Keratinocyte (primary cell): Measurements from ENCODE around the gene DAPK2. TPM values are rescaled to one million over a fixed set of nuclear protein-coding genes. Genes with fewer than 3 reads are reported as not detected.
A peak's percentile ranks its signal among the peaks of the same experiment; 100 is the strongest.

Source experiments
- DNase-seq: peaks from one replicate; pipeline ENCODE4 v3.0.0-alpha.2; 2011; ENCODE audit warnings: low read depth, missing footprints, low spot score
- FAIRE-seq: peaks from 2 replicates; lab custom pipeline; 2011; peaks lifted over from hg19 to GRCh38; lab: Jason Lieb, UNC
- H2AFZ ChIP-seq: 2 replicates; pipeline ENCODE4 v1.6.0; 2012; ENCODE audit warnings: low read length, control low read depth, inconsistent platforms; ENCODE audit not compliant: control insufficient read depth
- H3K27ac ChIP-seq: 2 replicates; pipeline ENCODE4 v1.5.1; 2011; ENCODE audit warnings: low read length; ENCODE audit not compliant: control insufficient read depth, insufficient read depth
- H3K27me3 ChIP-seq: 3 replicates; pipeline ENCODE4 v1.6.0; 2011; ENCODE audit warnings: low read length; ENCODE audit not compliant: control insufficient read depth, insufficient read depth; ENCODE audit errors: extremely low read depth
- H3K36me3 ChIP-seq, 2 experiments: 2 replicates in 1 of 2; 3 replicates in 1 of 2; pipeline ENCODE4 v1.5.1; 2011; ENCODE audit warnings: low read length in 2 of 2, mild to moderate bottlenecking in 1 of 2; ENCODE audit not compliant: control insufficient read depth in 2 of 2, insufficient read depth in 2 of 2; ENCODE audit errors: extremely low read depth in 1 of 2
- H3K4me1 ChIP-seq: 3 replicates; pipeline ENCODE4 v1.5.1; 2011; ENCODE audit warnings: low read length; ENCODE audit not compliant: control insufficient read depth, insufficient read depth; ENCODE audit errors: extremely low read depth
- H3K4me2 ChIP-seq: 3 replicates; pipeline ENCODE4 v1.6.0; 2011; ENCODE audit warnings: low read depth, low read length; ENCODE audit not compliant: control insufficient read depth, insufficient read depth; ENCODE audit errors: extremely low read depth
- H3K4me3 ChIP-seq, 3 experiments: fragments of 200-600 bp in 1 of 3; sonication (generic) in 1 of 3; 2 replicates in 2 of 3; 3 replicates in 1 of 3; pipeline ENCODE4 v1.5.1; 2011 to 2016; ENCODE audit warnings: low read length in 3 of 3, mild to moderate bottlenecking in 3 of 3, control low read depth in 2 of 3, inconsistent platforms in 1 of 3, low read depth in 1 of 3, mixed read lengths in 1 of 3, mixed run types in 1 of 3, moderate library complexity in 1 of 3; ENCODE audit not compliant: control insufficient read depth in 2 of 3, insufficient read depth in 2 of 3; ENCODE audit errors: extremely low read depth in 1 of 3
- H3K79me2 ChIP-seq: 2 replicates; pipeline ENCODE4 v1.6.0; 2012; ENCODE audit warnings: low read length; ENCODE audit not compliant: control insufficient read depth, insufficient read depth
- H3K9ac ChIP-seq: 3 replicates; pipeline ENCODE4 v1.6.0; 2011; ENCODE audit warnings: low read length; ENCODE audit not compliant: control insufficient read depth, insufficient read depth; ENCODE audit errors: extremely low read depth
- H3K9me1 ChIP-seq: 3 replicates; pipeline ENCODE4 v1.6.0; 2011; ENCODE audit warnings: low read length; ENCODE audit not compliant: control insufficient read depth, insufficient read depth; ENCODE audit errors: extremely low read depth
- H3K9me3 ChIP-seq: 2 replicates; pipeline ENCODE4 v1.5.1; 2012; ENCODE audit warnings: low read depth, low read length; ENCODE audit not compliant: control insufficient read depth
- H4K20me1 ChIP-seq: 3 replicates; pipeline ENCODE4 v1.6.0; 2011; ENCODE audit warnings: low read length; ENCODE audit not compliant: control insufficient read depth, insufficient read depth; ENCODE audit errors: extremely low read depth
- EZH2 ChIP-seq: IDR thresholded peaks from one replicate; pipeline ENCODE4 v1.6.1; 2012; ENCODE audit warnings: inconsistent platforms, mild to moderate bottlenecking, low read length, moderate library complexity
- dilution Hi-C: fragments of 300-500 bp; cut with MboI; formaldehyde crosslinking; loops from one replicate; pipeline ENCODE4 v1.7.0; 2020; ENCODE audit warnings: low sequenced_read_pairs; ENCODE audit not compliant: extremely low pct_ligation_motif_present
- polyA plus RNA-seq, 5 experiments: library from polyadenylated mRNA; depleted of rRNA in 3 of 5; stranded (reverse) in 3 of 5; stranded (forward) in 1 of 5; unstranded in 1 of 5; fragments of >200 nt; gene quantifications; 1 replicate in 1 of 5; 2 replicates in 3 of 5; 3 replicates in 1 of 5; pipeline versions ENCODE4 v1.2.1 to v1.2.3, GENCODE V29; 2011 to 2012; ENCODE audit warnings: missing spikeins in 2 of 5, low read depth in 1 of 5, low replicate concordance in 1 of 5
- TF ChIP-seq, protein P1 (sequence below), 3 experiments: IDR thresholded peaks in 1 of 3; conservative IDR thresholded peaks in 1 of 3; optimal IDR thresholded peaks in 1 of 3; 2 replicates in 2 of 3; 3 replicates in 1 of 3; pipeline versions ENCODE3 to v1.5.1; 2011; ENCODE audit warnings: low read length in 3 of 3, mild to moderate bottlenecking in 3 of 3, moderate library complexity in 2 of 3, control low read depth in 1 of 3, inconsistent platforms in 1 of 3; ENCODE audit not compliant: insufficient read depth in 2 of 3; ENCODE audit errors: extremely low read depth in 1 of 3

Gene DAPK2
- polyA plus RNA-seq, 1 donor (not counting 4 experiments of a cell fraction or from before 2014, with no cell fraction given) = 1.4 TPM

DNA sequence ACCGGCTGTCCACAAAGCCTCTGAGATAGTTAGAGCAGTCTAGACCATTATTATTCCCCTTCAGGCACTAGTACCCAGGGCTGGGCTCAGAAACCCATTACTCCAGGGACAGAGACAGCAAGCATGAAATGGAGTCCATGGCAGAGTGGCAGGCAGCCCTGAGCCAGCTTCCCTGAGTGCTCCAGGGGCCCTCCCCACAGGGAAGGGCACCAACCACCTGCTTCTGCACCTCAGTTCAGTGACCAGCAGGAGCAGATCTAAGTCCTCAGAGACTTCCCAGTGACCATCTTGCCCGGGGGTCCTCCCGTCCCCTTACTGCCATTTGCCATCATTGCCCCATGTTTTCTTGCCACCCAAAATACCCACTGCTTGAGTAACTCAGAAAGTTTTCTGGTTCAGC is 62.0 kb downstream of the DAPK2 start:
- no peak for TF ChIP-seq EZH2
- TF ChIP-seq, protein P1, sequence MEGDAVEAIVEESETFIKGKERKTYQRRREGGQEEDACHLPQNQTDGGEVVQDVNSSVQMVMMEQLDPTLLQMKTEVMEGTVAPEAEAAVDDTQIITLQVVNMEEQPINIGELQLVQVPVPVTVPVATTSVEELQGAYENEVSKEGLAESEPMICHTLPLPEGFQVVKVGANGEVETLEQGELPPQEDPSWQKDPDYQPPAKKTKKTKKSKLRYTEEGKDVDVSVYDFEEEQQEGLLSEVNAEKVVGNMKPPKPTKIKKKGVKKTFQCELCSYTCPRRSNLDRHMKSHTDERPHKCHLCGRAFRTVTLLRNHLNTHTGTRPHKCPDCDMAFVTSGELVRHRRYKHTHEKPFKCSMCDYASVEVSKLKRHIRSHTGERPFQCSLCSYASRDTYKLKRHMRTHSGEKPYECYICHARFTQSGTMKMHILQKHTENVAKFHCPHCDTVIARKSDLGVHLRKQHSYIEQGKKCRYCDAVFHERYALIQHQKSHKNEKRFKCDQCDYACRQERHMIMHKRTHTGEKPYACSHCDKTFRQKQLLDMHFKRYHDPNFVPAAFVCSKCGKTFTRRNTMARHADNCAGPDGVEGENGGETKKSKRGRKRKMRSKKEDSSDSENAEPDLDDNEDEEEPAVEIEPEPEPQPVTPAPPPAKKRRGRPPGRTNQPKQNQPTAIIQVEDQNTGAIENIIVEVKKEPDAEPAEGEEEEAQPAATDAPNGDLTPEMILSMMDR (optimal IDR thresholded peaks at IDR 0.05 in 1 of 3, IDR thresholded peaks at IDR 0.05 in 1 of 3, conservative IDR thresholded peaks at IDR 0.05 in 1 of 3; ENCODE audit: extremely low read depth in 1 of 3, insufficient read depth in 2 of 3, low read length in 3 of 3) = no peak
- Histone ChIP-seq H3K4me3 (no peak overlapping the region), H4K20me1 (no peaks in the 10 kb centered on the region), H3K79me2 (no peaks in the 10 kb centered on the region), H3K4me2 (no peak overlapping the region), H3K27me3 (no peaks in the 10 kb centered on the region), H3K4me1 (peaks cover 11% of the 10 kb centered on the region), H3K9me3 (no peaks in the 10 kb centered on the region), H3K9me1 (peaks cover 2% of the 10 kb centered on the region), H3K27ac (no peak overlapping the region), H2AFZ (no peak overlapping the region), H3K36me3 (peaks cover 0 to 1% of the 10 kb centered on the region in 2 experiments), H3K9ac (no peak overlapping the region)
- DNase-seq (no peak), FAIRE-seq (no peak)
- dilution Hi-C loops = no loop called here

GRCh38 chr15:63983061-63983711 is 63.1 kb downstream of the DAPK2 start:
- Histone ChIP-seq H3K27ac (no peak overlapping the region), H3K4me1 (peaks cover 11% of the 10 kb centered on the region), H3K9ac (no peak overlapping the region), H4K20me1 (no peaks in the 10 kb centered on the region), H3K27me3 (no peaks in the 10 kb centered on the region), H3K4me3 (no peak overlapping the region), H3K79me2 (no peaks in the 10 kb centered on the region), H3K4me2 (no peak overlapping the region), H2AFZ (no peak overlapping the region), H3K36me3 (peaks cover 0 to 1% of the 10 kb centered on the region in 2 experiments), H3K9me1 (peaks cover 2% of the 10 kb centered on the region), H3K9me3 (no peaks in the 10 kb centered on the region)
- FAIRE-seq (no peak), DNase-seq (no peak)
- dilution Hi-C loops = no loop called here
- TF ChIP-seq EZH2 = no peak
- TF ChIP-seq, protein P1 (optimal IDR thresholded peaks at IDR 0.05 in 1 of 3, IDR thresholded peaks at IDR 0.05 in 1 of 3, conservative IDR thresholded peaks at IDR 0.05 in 1 of 3; ENCODE audit: extremely low read depth in 1 of 3, insufficient read depth in 2 of 3, low read length in 3 of 3) = peak in 2 of 3 experiments; percentile 15 to 43
